ENCODE data around the gene CAST.

DNA sequence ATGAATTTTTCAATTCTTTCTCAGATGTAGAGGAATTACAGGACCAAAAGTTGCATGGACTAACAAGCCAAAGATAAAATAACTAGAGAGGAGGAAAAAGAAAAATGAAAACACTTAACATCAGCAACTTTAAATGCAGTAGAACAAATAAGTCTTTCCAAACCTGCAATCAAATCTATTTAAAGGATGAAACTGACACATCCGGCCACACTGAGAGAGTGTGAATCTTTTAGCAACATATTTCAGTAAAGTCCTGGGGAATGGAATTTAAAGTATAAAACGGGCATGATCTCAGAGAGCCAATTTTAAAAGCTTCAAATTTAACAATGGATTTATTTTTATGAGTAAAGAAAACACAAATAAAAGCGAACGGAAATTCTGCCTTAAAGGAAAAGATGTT is 17.1 kb downstream of the CAST start:
- TF ChIP-seq POLR2AphosphoS5 (IDR thresholded peaks at IDR 0.05), result no peak
- no peak for TF ChIP-seq POLR2A (IDR thresholded peaks at IDR 0.05)
- no peak for TF ChIP-seq CTCF (IDR thresholded peaks at IDR 0.05)
